Measurements from ENCODE around the gene SPC24.
"Not testable (repeated sequence)": the region's sequence is repeated elsewhere in the genome, so short reads cannot be mapped to it uniquely, and the experiment has no call there.

The SPC24 gene

GRCh38 chr19:11138601-11139300, 16.8 kb downstream of the SPC24 start:
- DNase-seq: peak in 1 of 2 experiments; percentile 49
- TF ChIP-seq POLR2A (IDR thresholded peaks at IDR 0.05; ENCODE audit: low read length): no peak
- no peak for TF ChIP-seq GATA1 (IDR thresholded peaks at IDR 0.05; ENCODE audit: low read depth, low read length)

GRCh38 chr19:11137542-11138384, 17.8 kb downstream of the SPC24 start:
- TF ChIP-seq GATA1 (IDR thresholded peaks at IDR 0.05; ENCODE audit: low read depth, low read length) (no peak), POLR2A (IDR thresholded peaks at IDR 0.05; ENCODE audit: low read length) (no peak)
- DNase-seq: peak; percentile 68 to 75

GRCh38 chr19:11136400-11137101, 19.0 kb downstream of the SPC24 start:
- DNase-seq: no peak
- TF ChIP-seq POLR2A (IDR thresholded peaks at IDR 0.05; ENCODE audit: low read length) (peak; percentile 5), GATA1 (IDR thresholded peaks at IDR 0.05; ENCODE audit: low read depth, low read length) (no peak)

GRCh38 chr19:11131471-11131870, 24.1 kb downstream of the SPC24 start:
- no peak for TF ChIP-seq GATA1 (IDR thresholded peaks at IDR 0.05; ENCODE audit: low read depth, low read length)
- TF ChIP-seq POLR2A (IDR thresholded peaks at IDR 0.05; ENCODE audit: low read length): no peak
- DNase-seq: no peak

GRCh38 chr19:11130824-11131455, 24.6 kb downstream of the SPC24 start:
- TF ChIP-seq POLR2A (IDR thresholded peaks at IDR 0.05; ENCODE audit: low read length) (peak; percentile 12), GATA1 (IDR thresholded peaks at IDR 0.05; ENCODE audit: low read depth, low read length) (no peak)
- peak; percentile 69 to 84 for DNase-seq

GRCh38 chr19:11127905-11128304, 27.7 kb downstream of the SPC24 start:
- TF ChIP-seq GATA1 (IDR thresholded peaks at IDR 0.05; ENCODE audit: low read depth, low read length) (no peak), POLR2A (IDR thresholded peaks at IDR 0.05; ENCODE audit: low read length) (no peak)
- DNase-seq: no peak

- DNase-seq: peak; percentile 73 to 89
- no peak for TF ChIP-seq GATA1 (IDR thresholded peaks at IDR 0.05; ENCODE audit: low read depth, low read length)
Observed at GRCh38 chr19:11125994-11126685, 29.4 kb downstream of the SPC24 start.

- not testable (repeated sequence) for DNase-seq
Observed at GRCh38 chr19:11124157-11124556, 31.4 kb downstream of the SPC24 start.

GRCh38 chr19:11123114-11123513, 32.5 kb downstream of the SPC24 start:
- no peak for TF ChIP-seq GATA1 (IDR thresholded peaks at IDR 0.05; ENCODE audit: low read depth, low read length)
- TF ChIP-seq POLR2A (IDR thresholded peaks at IDR 0.05; ENCODE audit: low read length): no peak
- no peak for DNase-seq

GRCh38 chr19:11121963-11122362, 33.6 kb downstream of the SPC24 start:
- not testable (repeated sequence) for DNase-seq

- DNase-seq: no peak
- TF ChIP-seq GATA1 (IDR thresholded peaks at IDR 0.05; ENCODE audit: low read depth, low read length): no peak
- TF ChIP-seq POLR2A (IDR thresholded peaks at IDR 0.05; ENCODE audit: low read length): no peak
Observed at GRCh38 chr19:11116507-11116906, 39.1 kb downstream of the SPC24 start.

- DNase-seq: no peak
- TF ChIP-seq GATA1 (IDR thresholded peaks at IDR 0.05; ENCODE audit: low read depth, low read length) (no peak), POLR2A (IDR thresholded peaks at IDR 0.05; ENCODE audit: low read length) (no peak)
Observed at GRCh38 chr19:11115895-11116446, 39.6 kb downstream of the SPC24 start.

- DNase-seq: no peak
Observed at GRCh38 chr19:11115042-11115441, 40.5 kb downstream of the SPC24 start.

More at GRCh38 chr19:11115042-11115441, 40.5 kb downstream of the SPC24 start:
- no peak for TF ChIP-seq POLR2A (IDR thresholded peaks at IDR 0.05; ENCODE audit: low read length)
- TF ChIP-seq GATA1 (IDR thresholded peaks at IDR 0.05; ENCODE audit: low read depth, low read length): no peak
